ENCODE measurements around the gene FANK1.

- TF ChIP-seq POLR2AphosphoS5 (IDR thresholded peaks at IDR 0.05; ENCODE audit: low read depth, low read length) (no peak), POLR2A (IDR thresholded peaks at IDR 0.05; ENCODE audit: low read depth, low read length) (no peak)
Measured at GRCh38 chr10:125984865-125985495, 88.6 kb downstream of the FANK1 start.
